GM19035 (cell line): ENCODE measurements around the gene NOP9.

Experiments
- ATAC-seq: cut with Tn5 transposase; IDR thresholded peaks from one replicate; pipeline ENCODE4 v1.9.1; 2021; ENCODE audit not compliant: unreplicated experiment

The NOP9 gene

GRCh38 chr14:24309538-24310264 is 10.1 kb downstream of the NOP9 start, which contains the start of gene LTB4R2:
TSS of gene LTB4R2 (plus strand) at chr14:24310140. CDS start at chr14:24310665, 525 bp downstream.
- no peak for ATAC-seq

DNA sequence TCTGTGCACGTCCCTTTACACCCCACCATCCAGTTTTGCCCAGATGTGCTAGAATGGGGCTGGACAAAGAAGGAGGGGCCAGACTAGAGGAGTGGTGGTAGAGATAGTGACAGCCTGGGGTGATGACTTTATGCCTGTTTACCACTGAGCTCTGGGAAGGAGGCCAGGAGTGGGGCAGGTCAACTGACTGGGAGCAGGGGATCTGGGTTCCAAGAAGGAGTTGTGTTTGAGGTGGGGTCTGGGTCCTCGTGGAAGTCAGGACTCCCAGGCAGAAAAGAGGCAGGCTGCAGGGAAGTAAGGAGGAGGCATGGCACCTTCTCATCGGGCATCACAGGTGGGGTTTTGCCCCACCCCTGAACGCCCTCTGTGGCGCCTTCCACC is 10.6 kb downstream of the NOP9 start:
- ATAC-seq = no peak

DNA sequence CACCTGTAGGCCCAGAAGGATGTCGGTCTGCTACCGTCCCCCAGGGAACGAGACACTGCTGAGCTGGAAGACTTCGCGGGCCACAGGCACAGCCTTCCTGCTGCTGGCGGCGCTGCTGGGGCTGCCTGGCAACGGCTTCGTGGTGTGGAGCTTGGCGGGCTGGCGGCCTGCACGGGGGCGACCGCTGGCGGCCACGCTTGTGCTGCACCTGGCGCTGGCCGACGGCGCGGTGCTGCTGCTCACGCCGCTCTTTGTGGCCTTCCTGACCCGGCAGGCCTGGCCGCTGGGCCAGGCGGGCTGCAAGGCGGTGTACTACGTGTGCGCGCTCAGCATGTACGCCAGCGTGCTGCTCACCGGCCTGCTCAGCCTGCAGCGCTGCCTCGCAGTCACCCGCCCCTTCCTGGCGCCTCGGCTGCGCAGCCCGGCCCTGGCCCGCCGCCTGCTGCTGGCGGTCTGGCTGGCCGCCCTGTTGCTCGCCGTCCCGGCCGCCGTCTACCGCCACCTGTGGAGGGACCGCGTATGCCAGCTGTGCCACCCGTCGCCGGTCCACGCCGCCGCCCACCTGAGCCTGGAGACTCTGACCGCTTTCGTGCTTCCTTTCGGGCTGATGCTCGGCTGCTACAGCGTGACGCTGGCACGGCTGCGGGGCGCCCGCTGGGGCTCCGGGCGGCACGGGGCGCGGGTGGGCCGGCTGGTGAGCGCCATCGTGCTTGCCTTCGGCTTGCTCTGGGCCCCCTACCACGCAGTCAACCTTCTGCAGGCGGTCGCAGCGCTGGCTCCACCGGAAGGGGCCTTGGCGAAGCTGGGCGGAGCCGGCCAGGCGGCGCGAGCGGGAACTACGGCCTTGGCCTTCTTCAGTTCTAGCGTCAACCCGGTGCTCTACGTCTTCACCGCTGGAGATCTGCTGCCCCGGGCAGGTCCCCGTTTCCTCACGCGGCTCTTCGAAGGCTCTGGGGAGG is 11.3 kb downstream of the NOP9 start, which contains the start of gene LTB4R:
TSS of gene LTB4R (plus strand) at position 857 of the 959 bp plus-strand sequence. CDS start 4,150 bp downstream, outside the sequence.
- peak; percentile 75 for ATAC-seq

GRCh38 chr14:24311837-24312615 is 12.4 kb downstream of the NOP9 start:
- ATAC-seq = no peak

DNA sequence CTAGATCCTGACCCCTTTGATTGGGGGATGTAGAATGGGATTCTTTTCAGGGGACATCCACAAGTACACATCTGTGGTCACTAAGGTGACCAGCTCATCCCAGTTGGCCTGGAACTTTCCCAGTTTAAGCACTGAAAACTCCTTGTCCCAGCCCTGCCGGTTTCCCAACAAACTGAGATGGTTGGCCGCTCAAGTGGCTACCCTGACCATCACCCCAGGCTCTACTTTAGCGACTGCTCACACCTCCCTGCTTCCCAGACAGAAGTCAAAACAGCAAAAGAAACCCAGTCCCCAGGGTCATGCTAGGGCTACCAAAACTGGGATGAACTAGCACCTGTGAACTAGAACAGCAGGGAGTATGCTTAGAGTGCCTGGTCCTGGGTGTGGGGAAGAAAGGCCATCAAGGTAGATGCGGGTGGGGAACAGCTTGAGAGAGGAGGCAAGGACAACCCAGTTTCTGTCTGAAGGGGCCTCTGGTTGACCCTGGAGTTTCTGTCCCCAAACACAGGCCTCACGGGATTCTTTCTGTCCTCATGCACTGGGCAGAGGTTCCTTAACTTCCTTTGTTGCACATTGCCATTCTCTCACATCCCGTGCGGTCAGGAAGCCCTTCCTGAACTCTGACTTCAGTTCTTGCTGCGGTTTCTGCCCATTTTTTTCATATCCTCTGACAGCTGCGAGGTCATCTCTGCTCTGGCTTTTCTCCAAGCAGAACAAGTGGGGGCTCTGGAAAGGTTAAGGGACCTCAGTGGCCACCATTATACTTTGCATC is 13.3 kb downstream of the NOP9 start:
- ATAC-seq = no peak

GRCh38 chr14:24313913-24314312 is 14.3 kb downstream of the NOP9 start:
- no peak for ATAC-seq

GRCh38 chr14:24314377-24315193 is 14.9 kb downstream of the NOP9 start:
- ATAC-seq = no peak

GRCh38 chr14:24315243-24315806 is 15.7 kb downstream of the NOP9 start:
- no peak for ATAC-seq

DNA sequence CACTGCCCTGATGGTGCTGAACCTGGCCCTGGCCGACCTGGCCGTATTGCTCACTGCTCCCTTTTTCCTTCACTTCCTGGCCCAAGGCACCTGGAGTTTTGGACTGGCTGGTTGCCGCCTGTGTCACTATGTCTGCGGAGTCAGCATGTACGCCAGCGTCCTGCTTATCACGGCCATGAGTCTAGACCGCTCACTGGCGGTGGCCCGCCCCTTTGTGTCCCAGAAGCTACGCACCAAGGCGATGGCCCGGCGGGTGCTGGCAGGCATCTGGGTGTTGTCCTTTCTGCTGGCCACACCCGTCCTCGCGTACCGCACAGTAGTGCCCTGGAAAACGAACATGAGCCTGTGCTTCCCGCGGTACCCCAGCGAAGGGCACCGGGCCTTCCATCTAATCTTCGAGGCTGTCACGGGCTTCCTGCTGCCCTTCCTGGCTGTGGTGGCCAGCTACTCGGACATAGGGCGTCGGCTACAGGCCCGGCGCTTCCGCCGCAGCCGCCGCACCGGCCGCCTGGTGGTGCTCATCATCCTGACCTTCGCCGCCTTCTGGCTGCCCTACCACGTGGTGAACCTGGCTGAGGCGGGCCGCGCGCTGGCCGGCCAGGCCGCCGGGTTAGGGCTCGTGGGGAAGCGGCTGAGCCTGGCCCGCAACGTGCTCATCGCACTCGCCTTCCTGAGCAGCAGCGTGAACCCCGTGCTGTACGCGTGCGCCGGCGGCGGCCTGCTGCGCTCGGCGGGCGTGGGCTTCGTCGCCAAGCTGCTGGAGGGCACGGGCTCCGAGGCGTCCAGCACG is 16.4 kb downstream of the NOP9 start:
- ATAC-seq = no peak

GRCh38 chr14:24316597-24316950 is 16.9 kb downstream of the NOP9 start:
- no peak for ATAC-seq

DNA sequence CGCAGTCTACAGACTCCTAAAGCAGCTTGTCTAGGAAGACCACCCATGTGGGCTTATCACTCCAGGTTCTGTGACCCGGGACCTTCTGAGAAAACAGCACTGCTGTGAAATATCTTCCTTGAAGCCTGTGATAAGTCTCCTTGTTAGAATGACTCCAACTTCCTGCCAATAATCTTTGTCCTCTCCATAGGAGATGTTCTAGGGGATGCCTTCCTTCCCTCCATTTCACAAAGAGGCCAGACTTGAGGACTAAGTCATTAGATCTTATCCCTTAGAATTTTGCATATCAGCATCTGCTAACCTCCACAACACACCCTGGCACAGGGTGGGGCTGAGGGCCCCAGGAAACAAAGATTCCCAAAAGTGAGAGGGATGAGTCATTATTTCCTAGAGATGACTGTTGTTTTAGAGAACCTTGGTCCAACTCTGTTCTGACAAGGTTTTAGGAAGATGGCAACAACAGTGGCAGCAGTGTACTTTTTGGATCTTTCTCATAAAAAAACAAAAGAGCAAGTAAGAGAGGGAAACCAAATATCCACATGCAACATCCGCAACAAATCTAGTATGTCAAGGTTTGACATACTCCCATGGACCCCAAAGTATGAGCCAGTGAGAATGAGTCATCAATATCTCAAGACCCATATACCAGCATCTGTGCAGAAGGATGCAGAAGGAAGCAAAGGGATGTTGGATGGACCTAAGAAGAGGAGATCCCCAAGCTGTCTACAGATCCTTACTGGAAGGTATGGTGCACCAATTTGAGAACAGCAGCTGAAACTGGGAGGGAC is 17.7 kb downstream of the NOP9 start:
- no peak for ATAC-seq

- ATAC-seq = no peak
Observed at GRCh38 chr14:24321212-24321975, 21.7 kb downstream of the NOP9 start.

- ATAC-seq = no peak
Observed at GRCh38 chr14:24322672-24323071, 23.0 kb downstream of the NOP9 start.

- no peak for ATAC-seq
Observed at GRCh38 chr14:24323341-24323740, 23.7 kb downstream of the NOP9 start.

- ATAC-seq = no peak
Observed at GRCh38 chr14:24324024-24324423, 24.4 kb downstream of the NOP9 start.

- ATAC-seq = no peak
Observed at GRCh38 chr14:24325041-24325530, 25.4 kb downstream of the NOP9 start.

DNA sequence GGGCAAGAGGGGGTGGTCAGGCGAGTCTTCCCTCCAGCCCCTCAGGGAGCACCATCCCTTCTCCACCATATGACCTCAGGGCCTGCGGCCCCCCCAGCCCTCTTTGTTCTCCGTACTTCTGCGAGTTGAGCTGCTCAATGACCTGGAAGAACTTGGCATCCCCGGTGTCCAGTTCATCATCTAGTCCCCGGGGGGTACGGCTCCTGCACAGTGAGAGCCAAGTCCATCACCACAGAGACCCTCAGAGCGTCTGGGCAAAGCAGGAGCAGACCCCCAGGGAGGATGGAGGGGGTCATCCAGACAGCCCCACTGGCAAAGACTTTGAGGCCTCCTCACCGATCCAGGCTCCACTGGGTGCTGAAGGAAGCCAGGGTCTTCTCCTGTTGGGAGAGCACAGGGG is 26.3 kb downstream of the NOP9 start:
- no peak for ATAC-seq
